HL-60/S4 (cell line): Measurements from ENCODE around the gene KDM4B.

Experiments used
- in situ Hi-C: fragments of 300-500 bp; cut with MboI; formaldehyde crosslinking; loops from 2 replicates; pipeline ENCODE4 v1.14.3; 2022; ENCODE audit warnings: low sequenced_read_pairs

Gene KDM4B

DNA sequence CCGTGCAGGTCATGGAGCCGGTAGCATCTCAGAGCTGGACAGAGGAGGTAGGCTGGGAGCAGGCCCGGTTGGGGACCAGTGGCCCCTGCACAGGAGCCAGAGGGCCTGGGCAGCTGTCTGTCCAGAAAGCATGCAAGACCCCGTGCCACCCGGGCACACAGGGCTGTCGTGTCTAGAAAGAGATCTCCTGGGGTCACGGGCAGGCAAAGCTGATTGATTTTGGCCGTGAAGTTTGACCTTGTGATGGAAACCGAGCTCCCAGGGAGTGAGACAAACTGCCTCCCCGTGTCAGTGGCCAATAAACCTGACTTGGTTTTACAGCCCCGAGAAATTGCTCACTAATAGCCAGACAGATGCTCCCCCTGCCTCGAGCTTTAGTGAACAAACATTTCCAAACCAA, 98.8 kb downstream of the KDM4B start:
- in situ Hi-C loops, result no loop called here

DNA sequence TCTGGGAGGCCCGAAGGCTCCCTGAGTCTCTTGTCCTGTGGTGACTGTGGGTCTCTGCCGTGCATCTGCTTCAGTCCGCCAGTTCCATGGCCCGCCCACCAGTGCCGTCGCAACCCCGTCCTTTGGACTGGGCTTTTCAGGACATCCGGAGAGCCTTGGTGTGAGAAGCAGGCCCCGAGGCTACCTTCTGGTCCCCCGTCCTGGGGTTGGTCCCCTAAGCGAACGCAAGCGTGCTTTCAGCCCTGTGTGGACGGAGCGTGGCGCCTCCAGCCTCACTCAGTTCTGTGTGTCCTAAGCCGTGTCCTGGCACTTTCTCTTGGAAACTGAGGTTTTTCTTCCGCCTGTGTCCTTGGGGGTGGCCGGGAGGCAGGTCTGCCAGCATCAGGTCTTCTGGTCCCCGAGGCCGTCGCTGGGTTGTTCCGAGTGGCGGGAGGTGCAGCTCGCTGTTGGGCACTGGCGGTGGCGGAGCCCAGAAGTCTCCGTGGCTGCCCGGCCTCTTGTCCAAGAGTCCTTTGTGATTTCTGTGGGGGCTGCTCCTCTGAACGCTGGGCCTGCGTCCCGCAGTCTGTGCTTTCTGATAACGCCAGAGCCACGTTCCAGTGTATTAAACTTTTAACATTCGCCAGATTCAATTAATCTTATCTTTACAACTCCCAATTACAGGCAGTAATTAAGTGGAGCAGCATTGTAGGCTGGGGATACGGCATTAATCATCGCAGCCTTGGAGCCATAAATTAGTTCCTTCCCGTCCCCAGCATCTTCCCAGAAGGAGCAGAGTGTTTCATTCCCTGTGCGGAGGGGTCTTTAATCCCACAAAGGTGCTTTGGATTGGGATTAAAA, 99.5 kb downstream of the KDM4B start:
- in situ Hi-C loops, result no loop called here

DNA sequence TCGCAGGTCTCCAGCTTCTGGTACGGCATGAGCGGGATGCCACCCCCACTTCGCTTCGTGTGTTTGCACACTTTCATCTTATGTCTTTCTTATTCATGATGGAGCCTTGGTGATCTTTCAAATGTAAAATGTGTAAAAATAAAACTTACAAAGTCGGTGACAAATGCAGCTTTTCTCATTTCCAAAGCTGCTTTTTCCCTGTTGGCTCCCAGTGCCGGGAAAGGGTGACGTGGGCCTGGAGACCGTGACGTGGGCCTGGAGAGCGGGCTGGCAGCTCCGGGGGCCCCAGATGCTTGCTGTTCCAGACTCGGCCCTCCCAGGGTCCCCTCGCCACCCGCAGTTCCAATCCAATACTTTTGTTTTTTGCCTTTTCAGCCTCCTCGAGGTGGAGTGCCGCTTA, 101.4 kb downstream of the KDM4B start:
- in situ Hi-C loops, result no loop called here

DNA sequence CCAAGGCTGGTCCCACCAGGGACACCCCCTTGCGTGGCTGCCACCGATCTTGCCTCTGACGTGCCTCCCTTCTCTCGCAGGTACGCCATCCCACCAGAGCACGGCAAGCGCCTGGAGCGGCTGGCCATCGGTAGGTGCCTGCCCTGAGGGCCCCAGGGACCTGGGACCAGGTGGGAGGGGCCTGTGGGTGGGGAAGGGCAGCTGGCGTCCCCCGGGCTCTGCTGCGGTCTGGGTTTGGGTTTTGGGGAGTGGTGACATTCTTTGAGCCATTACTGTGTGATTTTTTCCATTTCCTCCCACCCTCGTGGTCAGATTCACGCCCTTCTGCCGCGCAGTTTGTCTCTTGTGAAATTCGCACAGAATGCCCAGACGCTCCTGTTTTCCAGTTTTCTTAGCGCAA, 102.0 kb downstream of the KDM4B start:
- in situ Hi-C loops, result no loop called here

DNA sequence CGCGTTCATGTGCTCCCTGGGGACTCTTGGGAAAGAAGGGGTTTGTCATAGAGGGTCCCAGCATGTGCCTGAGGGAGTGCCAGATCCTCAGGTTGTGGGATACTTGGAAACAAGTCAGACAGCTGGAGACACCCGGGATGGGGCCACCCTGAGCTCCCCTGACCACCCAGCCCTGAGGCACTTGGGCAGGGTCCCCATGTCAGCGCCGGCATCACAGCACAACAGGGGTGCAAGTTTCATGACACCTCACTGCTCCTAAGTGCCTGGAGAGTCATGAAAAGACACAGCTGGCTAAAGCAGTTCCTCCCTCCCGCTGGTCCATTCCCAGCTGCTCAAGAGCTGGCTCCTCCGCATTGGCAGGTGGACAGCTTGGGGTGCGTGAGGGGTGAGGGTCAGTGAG, 102.7 kb downstream of the KDM4B start:
- in situ Hi-C loops, result no loop called here

- in situ Hi-C loops, result no loop called here
Measured at GRCh38 chr19:5072115-5072514, 103.2 kb downstream of the KDM4B start.

GRCh38 chr19:5073153-5073844, 104.4 kb downstream of the KDM4B start:
- in situ Hi-C loops, result no loop called here

DNA sequence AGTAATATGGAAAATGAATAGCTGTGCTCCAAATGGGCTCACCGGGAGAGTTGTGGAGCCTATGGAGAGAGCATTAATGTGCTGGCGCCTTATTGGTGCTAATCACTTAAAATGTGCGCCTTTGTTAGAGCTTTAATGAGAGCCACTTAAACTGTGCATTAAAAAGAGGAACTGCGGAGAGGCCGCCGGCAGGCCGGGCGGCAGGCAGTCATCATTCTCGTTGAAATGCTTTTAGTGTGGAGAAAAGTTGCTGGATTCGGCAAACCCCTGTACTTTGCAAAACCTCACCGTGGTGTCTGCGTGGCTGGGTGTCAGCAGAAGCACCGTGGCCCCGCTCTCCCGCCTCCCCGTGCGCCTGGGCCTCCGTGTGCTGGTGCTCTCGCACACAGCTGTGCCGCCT, 105.5 kb downstream of the KDM4B start:
- in situ Hi-C loops, result no loop called here

GRCh38 chr19:5074830-5075394, 106.0 kb downstream of the KDM4B start:
- in situ Hi-C loops, result no loop called here

GRCh38 chr19:5075597-5075996, 106.7 kb downstream of the KDM4B start:
- in situ Hi-C loops, result no loop called here

DNA sequence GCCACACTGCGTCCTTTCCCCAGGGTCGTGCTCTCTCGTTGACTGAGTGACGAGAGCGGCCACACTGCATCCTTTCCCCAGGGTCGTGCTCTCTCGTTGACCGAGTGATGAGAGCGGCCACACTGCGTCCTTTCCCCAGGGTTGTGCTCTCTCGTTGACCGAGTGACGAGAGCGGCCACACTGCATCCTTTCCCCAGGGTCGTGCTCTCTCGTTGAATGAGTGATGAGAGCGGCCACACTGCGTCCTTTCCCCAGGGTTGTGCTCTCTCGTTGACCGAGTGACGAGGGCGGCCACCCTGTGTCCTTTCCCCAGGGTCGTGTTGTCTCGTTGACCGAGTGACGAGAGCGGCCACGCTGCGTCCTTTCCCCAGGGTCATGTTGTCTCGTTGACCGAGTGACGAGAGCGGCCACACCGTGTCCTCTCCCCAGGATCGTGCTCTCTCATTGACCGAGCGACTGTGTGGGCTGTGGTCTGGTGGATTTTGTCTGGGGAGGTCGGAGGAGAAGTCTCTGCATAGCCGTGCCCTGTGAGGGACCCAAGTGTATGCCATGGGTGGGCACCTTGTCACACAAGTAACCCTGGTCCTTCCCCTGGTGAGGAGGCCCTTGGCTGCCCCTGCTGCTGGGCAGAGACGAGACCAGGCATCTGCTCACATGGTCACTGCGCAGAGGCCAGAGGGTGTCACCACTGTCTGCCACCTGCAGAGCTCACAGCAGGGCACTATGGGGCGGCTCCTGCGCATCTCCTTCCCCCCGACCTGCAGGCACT, 107.7 kb downstream of the KDM4B start:
- in situ Hi-C loops, result no loop called here

DNA sequence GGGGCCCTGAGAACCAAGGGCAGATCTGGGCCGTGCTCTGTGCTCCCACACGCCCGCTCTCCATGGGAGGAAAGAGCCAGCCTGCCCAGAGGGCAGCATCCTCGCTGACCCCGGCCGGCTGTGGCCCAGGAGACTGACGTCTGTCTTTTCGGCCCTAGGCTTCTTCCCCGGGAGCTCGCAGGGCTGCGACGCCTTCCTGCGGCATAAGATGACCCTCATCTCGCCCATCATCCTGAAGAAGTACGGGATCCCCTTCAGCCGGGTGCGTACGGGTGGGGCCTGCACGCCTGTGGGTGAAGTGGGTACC, 108.2 kb downstream of the KDM4B start:
- in situ Hi-C loops, result no loop called here

DNA sequence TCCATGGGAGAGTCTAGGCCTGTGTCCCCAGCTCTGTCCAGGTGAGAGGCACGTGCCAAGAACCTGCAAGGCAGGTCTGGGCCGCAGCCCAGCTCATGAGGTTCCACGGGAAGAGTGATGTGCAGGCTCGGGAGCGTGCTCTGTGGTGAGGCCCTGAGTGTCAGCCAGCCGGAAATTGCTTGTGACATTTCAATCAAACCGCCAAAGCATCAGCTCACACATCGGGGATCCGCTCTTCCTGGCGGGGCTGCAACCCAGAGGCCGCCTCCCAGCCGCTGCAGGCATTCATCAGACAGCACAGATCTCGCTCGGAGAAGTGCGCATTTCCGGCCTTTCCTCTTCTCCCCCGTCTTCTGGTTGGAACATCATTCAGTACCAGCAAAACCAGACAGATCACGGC, 109.3 kb downstream of the KDM4B start:
- in situ Hi-C loops, result no loop called here

DNA sequence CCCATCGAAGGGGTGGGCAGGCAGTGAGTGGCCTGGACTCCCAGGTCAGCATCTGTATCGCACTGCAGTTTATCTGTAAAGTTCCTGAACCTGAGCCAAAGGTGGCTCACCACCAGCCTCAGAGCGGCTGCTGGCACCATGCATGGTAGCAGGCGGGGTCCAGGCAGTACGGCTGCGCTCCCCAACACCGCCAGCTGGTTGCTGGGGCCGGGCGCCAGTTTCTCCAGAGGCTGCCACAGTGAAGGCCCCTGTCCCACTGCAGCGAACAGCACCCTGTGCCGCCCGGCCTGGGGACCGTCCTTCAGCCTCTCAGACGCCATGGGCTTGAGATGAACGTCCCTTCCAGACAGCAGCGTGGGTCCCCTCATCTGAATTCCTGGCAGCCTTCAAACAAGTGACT, 109.8 kb downstream of the KDM4B start:
- in situ Hi-C loops, result no loop called here

- in situ Hi-C loops, result no loop called here
Measured at GRCh38 chr19:5079071-5079774, 110.3 kb downstream of the KDM4B start.

GRCh38 chr19:5080030-5080654, 111.2 kb downstream of the KDM4B start:
- in situ Hi-C loops, result no loop called here

GRCh38 chr19:5080809-5081208, 111.9 kb downstream of the KDM4B start:
- in situ Hi-C loops, result no loop called here

DNA sequence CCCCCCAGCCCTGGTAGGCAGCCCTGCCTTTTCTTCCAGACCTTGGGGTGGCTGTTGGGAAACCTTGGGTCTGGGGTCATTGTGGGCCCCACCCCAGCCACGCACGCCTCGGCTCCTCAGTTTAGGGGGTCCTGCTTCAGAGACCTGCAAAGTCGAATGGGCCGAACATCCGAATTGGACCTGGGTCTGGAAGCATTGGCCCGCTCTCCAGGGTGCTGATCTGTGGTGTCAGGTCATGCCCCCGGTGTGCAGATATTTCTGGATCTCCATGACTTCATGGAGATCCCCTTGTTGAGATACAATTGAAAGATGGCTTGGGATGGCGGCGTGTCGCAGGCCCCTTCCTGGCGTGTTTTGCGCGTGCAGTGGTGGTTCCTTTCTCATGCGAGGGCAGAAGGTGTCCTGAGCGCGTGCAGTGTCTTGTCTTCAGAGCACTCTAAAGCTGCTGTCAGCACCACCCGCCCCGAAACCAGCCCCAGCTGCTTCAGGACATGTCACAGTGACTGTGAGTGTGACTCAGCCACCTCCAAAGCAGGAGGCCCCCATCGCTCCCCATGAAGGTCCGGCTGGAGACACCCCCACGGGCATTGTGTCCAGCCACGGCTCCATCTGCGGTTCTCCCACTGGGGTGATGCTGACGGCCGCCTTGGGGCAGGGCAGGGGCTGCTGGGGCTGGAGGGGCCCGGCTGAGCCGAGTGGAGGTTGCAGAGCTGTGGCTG, 112.7 kb downstream of the KDM4B start:
- in situ Hi-C loops, result no loop called here

DNA sequence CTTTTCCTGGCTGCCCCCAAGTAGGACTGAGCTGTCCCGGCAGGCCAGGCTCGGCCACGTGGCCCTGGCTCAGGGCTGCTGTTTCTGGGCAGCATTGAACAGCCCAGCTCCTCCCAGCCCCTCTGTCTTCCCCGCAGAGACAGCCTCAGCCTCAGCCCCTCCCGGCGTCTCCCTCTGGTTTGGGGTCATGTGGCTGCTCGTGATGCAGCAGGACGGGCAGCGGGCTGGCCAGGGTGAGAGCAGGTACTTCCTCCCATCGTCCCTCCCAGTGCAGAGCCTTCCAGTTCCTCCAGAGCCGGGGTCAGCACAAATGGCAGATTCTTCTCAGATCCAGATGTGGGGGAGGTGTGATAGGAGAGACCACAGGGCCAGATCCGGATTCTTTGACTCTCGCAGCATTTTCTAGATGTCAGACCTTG, 114.6 kb downstream of the KDM4B start:
- in situ Hi-C loops, result no loop called here

DNA sequence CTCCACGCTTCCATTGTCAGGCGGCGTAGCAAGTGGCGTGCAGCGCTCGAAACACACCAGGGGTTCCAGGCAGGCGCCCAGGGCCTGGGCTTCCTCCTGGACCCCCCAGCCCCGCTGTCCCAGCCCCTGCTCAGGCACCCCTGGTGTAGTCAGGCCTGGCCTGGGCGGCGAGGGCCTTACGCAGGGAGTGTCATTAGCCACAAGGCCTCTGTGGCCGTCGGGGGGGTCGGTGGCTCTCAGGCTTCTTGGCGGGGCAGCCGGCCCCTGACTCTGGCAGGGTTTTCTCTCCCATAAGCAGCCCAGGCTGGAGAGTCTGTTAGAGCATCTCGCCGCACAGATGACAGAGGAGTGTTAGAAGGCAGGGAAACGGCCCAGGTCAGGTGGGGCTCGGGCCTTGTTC, 116.7 kb downstream of the KDM4B start:
- in situ Hi-C loops, result no loop called here
